ENCODE results near the gene MGMT. TPM values are rescaled to one million over a fixed set of nuclear protein-coding genes. Genes with fewer than 3 reads are reported as not detected.

MGMT gene
- total RNA-seq, 1 experiment from 2014 or later: 21.2 TPM

DNA sequence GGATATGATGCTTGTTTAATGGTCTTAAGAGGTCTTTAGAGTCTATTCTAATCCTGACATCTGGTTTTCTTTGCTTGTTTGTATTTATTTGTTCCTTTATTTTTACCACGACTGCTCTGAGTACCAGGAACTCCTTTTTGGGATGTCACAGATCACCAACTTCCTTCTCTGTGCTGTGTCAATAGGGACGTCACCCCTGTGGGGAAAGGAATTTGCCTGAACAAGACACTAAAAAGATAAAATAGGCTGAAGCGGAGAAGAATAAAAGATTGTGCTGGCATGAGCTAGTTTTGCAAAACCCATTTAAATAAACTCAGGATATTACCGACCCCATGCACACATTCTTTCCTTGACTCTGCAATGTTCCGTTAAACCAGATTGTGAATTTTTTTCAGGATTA lies 27.7 kb downstream of the MGMT start:
- H3K4me1 ChIP-seq (replicated peaks; ENCODE audit: insufficient read depth): no peaks in the 10 kb centered on the region
- H4K20me1 ChIP-seq (ENCODE audit: insufficient read depth): no peaks in the 10 kb centered on the region
- peaks cover 8% of the 10 kb centered on the region; the same call in 1 of the 2 replicates for H3K9me3 ChIP-seq (ENCODE audit: insufficient read depth, low read depth)
- no TSS peak for BruUV-seq (replicated peaks)
- H3K27ac ChIP-seq: no peak overlapping the region
- no peaks in the 10 kb centered on the region for H3K79me2 ChIP-seq (ENCODE audit: low read depth)
- intact Hi-C loops (cut with micrococcal nuclease; ENCODE audit: unreplicated experiment): no loop called here
- no peak overlapping the region for H2AFZ ChIP-seq
- H3F3A ChIP-seq (ENCODE audit: insufficient read depth, low read depth): no peaks in the 10 kb centered on the region
- no peak overlapping the region for H3K4me2 ChIP-seq
- DNase-seq: no peak
- H3K9me2 ChIP-seq (ENCODE audit: insufficient read depth): no peaks in the 10 kb centered on the region
- POLR2A ChIA-PET (ENCODE audit: unreplicated experiment): no interaction called here
- H3K27me3 ChIP-seq (ENCODE audit: insufficient read depth, low read depth): no peaks in the 10 kb centered on the region
- H3K4me3 ChIP-seq: no peak overlapping the region
- no peaks in the 10 kb centered on the region for H3K36me3 ChIP-seq (ENCODE audit: low read depth)
- TF ChIP-seq EZH2 (IDR thresholded peaks at IDR 0.05; ENCODE audit: low read depth): no peak
- TF ChIP-seq, protein P1, sequence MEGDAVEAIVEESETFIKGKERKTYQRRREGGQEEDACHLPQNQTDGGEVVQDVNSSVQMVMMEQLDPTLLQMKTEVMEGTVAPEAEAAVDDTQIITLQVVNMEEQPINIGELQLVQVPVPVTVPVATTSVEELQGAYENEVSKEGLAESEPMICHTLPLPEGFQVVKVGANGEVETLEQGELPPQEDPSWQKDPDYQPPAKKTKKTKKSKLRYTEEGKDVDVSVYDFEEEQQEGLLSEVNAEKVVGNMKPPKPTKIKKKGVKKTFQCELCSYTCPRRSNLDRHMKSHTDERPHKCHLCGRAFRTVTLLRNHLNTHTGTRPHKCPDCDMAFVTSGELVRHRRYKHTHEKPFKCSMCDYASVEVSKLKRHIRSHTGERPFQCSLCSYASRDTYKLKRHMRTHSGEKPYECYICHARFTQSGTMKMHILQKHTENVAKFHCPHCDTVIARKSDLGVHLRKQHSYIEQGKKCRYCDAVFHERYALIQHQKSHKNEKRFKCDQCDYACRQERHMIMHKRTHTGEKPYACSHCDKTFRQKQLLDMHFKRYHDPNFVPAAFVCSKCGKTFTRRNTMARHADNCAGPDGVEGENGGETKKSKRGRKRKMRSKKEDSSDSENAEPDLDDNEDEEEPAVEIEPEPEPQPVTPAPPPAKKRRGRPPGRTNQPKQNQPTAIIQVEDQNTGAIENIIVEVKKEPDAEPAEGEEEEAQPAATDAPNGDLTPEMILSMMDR (conservative IDR thresholded peaks at IDR 0.05): no peak
- CTCF ChIA-PET: no interaction called here

DNA sequence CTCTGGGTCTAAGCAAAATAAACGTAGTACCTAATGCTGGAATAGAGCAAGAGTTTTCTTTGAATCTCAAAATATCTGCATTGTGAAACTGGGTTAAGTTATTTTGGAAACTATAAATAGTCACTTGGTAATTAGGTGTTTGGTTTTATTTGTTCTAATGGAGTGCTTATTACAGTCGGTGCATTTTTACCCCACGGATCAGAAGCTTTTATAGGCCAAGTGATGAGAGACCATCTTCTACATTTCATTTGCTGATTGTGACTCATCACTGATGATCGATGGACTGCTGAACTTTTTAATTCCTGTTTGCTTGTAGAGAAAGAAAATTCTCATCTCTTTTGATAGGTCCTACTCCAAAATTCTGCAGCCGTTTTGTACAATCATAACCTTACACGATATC lies 28.2 kb downstream of the MGMT start:
- H3K9me3 ChIP-seq (ENCODE audit: insufficient read depth, low read depth): peaks cover 8% of the 10 kb centered on the region; the same call in 1 of the 2 replicates
- H4K20me1 ChIP-seq (ENCODE audit: insufficient read depth): no peaks in the 10 kb centered on the region
- no peaks in the 10 kb centered on the region for H3K27me3 ChIP-seq (ENCODE audit: insufficient read depth, low read depth)
- DNase-seq: no peak
- no peaks in the 10 kb centered on the region for H3K9me2 ChIP-seq (ENCODE audit: insufficient read depth)
- POLR2A ChIA-PET (ENCODE audit: unreplicated experiment): no interaction called here
- H3F3A ChIP-seq (ENCODE audit: insufficient read depth, low read depth): no peaks in the 10 kb centered on the region
- CTCF ChIA-PET: no interaction called here
- no peak overlapping the region for H3K4me2 ChIP-seq
- H3K36me3 ChIP-seq (ENCODE audit: low read depth): no peaks in the 10 kb centered on the region
- intact Hi-C loops (cut with micrococcal nuclease; ENCODE audit: unreplicated experiment): no loop called here
- no peaks in the 10 kb centered on the region for H3K4me1 ChIP-seq (replicated peaks; ENCODE audit: insufficient read depth)
- no peak overlapping the region for H2AFZ ChIP-seq
- BruUV-seq (replicated peaks): no TSS peak
- H3K27ac ChIP-seq: no peak overlapping the region
- no peak overlapping the region for H3K4me3 ChIP-seq
- TF ChIP-seq, protein P1 (conservative IDR thresholded peaks at IDR 0.05): no peak
- no peak for TF ChIP-seq EZH2 (IDR thresholded peaks at IDR 0.05; ENCODE audit: low read depth)
- H3K79me2 ChIP-seq (ENCODE audit: low read depth): no peaks in the 10 kb centered on the region

DNA sequence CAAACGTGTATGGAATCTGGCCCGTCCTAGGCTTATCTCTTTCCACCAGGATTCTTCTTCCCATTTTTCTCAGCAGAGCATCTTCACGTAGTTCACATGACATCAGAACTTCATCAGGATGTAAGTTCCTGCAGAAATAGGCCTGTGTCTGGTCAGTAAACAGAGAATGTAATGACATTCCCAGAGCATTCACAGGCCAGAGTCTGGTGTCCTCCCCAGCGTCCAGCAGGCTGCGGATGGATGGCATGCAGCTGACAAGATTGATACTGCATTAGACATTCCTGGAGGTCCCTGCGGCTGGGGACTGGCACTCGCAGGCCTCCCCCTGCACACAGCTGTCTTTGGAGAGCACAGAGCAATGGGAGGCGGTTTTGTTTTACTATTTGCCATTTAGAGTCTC lies 28.7 kb downstream of the MGMT start:
- intact Hi-C loops (cut with micrococcal nuclease; ENCODE audit: unreplicated experiment): no loop called here

More for the DNA sequence above, 28.7 kb downstream of the MGMT start:
- Histone ChIP-seq H2AFZ (no peak overlapping the region), H3K4me3 (no peak overlapping the region), H3K79me2 (ENCODE audit: low read depth) (no peaks in the 10 kb centered on the region), H3K27me3 (ENCODE audit: insufficient read depth, low read depth) (no peaks in the 10 kb centered on the region), H3K27ac (no peak overlapping the region), H3K9me2 (ENCODE audit: insufficient read depth) (no peaks in the 10 kb centered on the region), H3K36me3 (ENCODE audit: low read depth) (no peaks in the 10 kb centered on the region), H4K20me1 (ENCODE audit: insufficient read depth) (no peaks in the 10 kb centered on the region), H3K9me3 (ENCODE audit: insufficient read depth, low read depth) (peaks cover 7% of the 10 kb centered on the region; the same call in 1 of the 2 replicates), H3F3A (ENCODE audit: insufficient read depth, low read depth) (no peaks in the 10 kb centered on the region), H3K4me2 (no peak overlapping the region), H3K4me1 (replicated peaks; ENCODE audit: insufficient read depth) (no peaks in the 10 kb centered on the region)
- TF ChIP-seq EZH2 (IDR thresholded peaks at IDR 0.05; ENCODE audit: low read depth): no peak
- TF ChIP-seq, protein P1 (conservative IDR thresholded peaks at IDR 0.05): no peak
- CTCF ChIA-PET: no interaction called here
- BruUV-seq (replicated peaks): no TSS peak
- DNase-seq: no peak
- POLR2A ChIA-PET (ENCODE audit: unreplicated experiment): no interaction called here

Measured in PC-9 (cell line).